DOHH2 (cell line): ENCODE measurements around the gene PDE11A.

Experiments
- H3F3A ChIP-seq: fragments of 200-600 bp; sonication (generic), shearing (Covaris generic); 2 replicates; pipeline ENCODE4 v1.6.0; 2016; ENCODE audit warnings: antibody characterized with exemption, mild to moderate bottlenecking; ENCODE audit not compliant: control insufficient read depth, insufficient read depth
- H3K27ac ChIP-seq: fragments of 200-600 bp; sonication (generic); 2 replicates; pipeline ENCODE4 v1.5.1; 2014; ENCODE audit warnings: low read depth, mild to moderate bottlenecking, low read length, moderate library complexity
- H3K27me3 ChIP-seq: fragments of 200-600 bp; sonication (generic); 2 replicates; pipeline ENCODE4 v1.6.1; 2014; ENCODE audit warnings: mild to moderate bottlenecking, low read length, mixed read lengths; ENCODE audit not compliant: control insufficient read depth
- H3K36me3 ChIP-seq: fragments of 200-600 bp; sonication (generic); 2 replicates; pipeline ENCODE4 v1.6.1; 2014; ENCODE audit warnings: mild to moderate bottlenecking, low read length, moderate library complexity, mixed read lengths; ENCODE audit not compliant: control insufficient read depth
- H3K4me1 ChIP-seq: fragments of 200-600 bp; sonication (generic); 2 replicates; pipeline ENCODE4 v1.6.1; 2014; ENCODE audit warnings: mild to moderate bottlenecking, low read length, mixed read lengths; ENCODE audit not compliant: control insufficient read depth
- H3K4me2 ChIP-seq: fragments of 200-600 bp; sonication (generic); 2 replicates; pipeline ENCODE4 v1.6.0; 2014; ENCODE audit warnings: mild to moderate bottlenecking, low read length, moderate library complexity
- H3K4me3 ChIP-seq: fragments of 200-600 bp; sonication (generic); 2 replicates; pipeline ENCODE4 v1.5.1; 2014; ENCODE audit warnings: mild to moderate bottlenecking, low read length, mixed read lengths
- H3K79me2 ChIP-seq: fragments of 200-600 bp; sonication (generic); 2 replicates; pipeline ENCODE4 v1.6.1; 2014; ENCODE audit warnings: mild to moderate bottlenecking, low read length, mixed read lengths; ENCODE audit not compliant: control insufficient read depth
- H3K9me2 ChIP-seq: fragments of 200-600 bp; sonication (generic); replicated peaks from 2 replicates; pipeline ENCODE4 v1.6.1; 2014; ENCODE audit warnings: mild to moderate bottlenecking, low read length, mixed read lengths; ENCODE audit not compliant: control insufficient read depth
- H3K9me3 ChIP-seq: fragments of 200-600 bp; sonication (generic); 2 replicates; pipeline ENCODE4 v1.6.1; 2014; ENCODE audit warnings: antibody characterized with exemption, low read length, mixed read lengths; ENCODE audit not compliant: control insufficient read depth, insufficient read depth
- H4K20me1 ChIP-seq: fragments of 200-600 bp; sonication (generic); 2 replicates; pipeline ENCODE4 v1.6.0; 2014; ENCODE audit warnings: low read depth, mild to moderate bottlenecking, antibody characterized with exemption, low read length, moderate library complexity; ENCODE audit not compliant: control insufficient read depth, insufficient read depth
- CTCF ChIP-seq: fragments of 200-600 bp; sonication (generic); IDR thresholded peaks from one replicate; pipeline ENCODE4 v1.5.1; 2014; ENCODE audit warnings: antibody characterized with exemption, mild to moderate bottlenecking, low read depth, low read length; ENCODE audit not compliant: poor library complexity, severe bottlenecking
- EZH2phosphoT487 ChIP-seq: fragments of 200-600 bp; sonication (generic); IDR thresholded peaks from 2 replicates; pipeline ENCODE4 v1.6.1; 2017; ENCODE audit warnings: borderline replicate concordance, mild to moderate bottlenecking, antibody characterized with exemption, low read length, moderate library complexity, mixed read lengths

Gene PDE11A

GRCh38 chr2:177717831-177718618 is 354.6 kb downstream of the PDE11A start:
- H3K79me2 ChIP-seq = no peaks in the 10 kb centered on the region
- H3K27ac ChIP-seq = no peak overlapping the region
- no peak overlapping the region for H3K4me2 ChIP-seq
- H3K27me3 ChIP-seq = peaks cover 2% of the 10 kb centered on the region; the same call in 1 of the 2 replicates
- TF ChIP-seq EZH2phosphoT487 = no peak
- peak; percentile 47 for TF ChIP-seq CTCF
- H3K9me2 ChIP-seq = no peaks in the 10 kb centered on the region
- H3K4me3 ChIP-seq = no peak overlapping the region
- no peaks in the 10 kb centered on the region for H3K4me1 ChIP-seq
- no peaks in the 10 kb centered on the region for H3K9me3 ChIP-seq
- no peaks in the 10 kb centered on the region for H3K36me3 ChIP-seq
- no peaks in the 10 kb centered on the region for H4K20me1 ChIP-seq
- H3F3A ChIP-seq = no peaks in the 10 kb centered on the region

GRCh38 chr2:177716484-177716883 is 356.1 kb downstream of the PDE11A start:
- H3K4me2 ChIP-seq = no peak overlapping the region
- H3K9me2 ChIP-seq = no peaks in the 10 kb centered on the region
- H4K20me1 ChIP-seq = no peaks in the 10 kb centered on the region
- no peak overlapping the region for H3K27ac ChIP-seq
- no peaks in the 10 kb centered on the region for H3K79me2 ChIP-seq
- TF ChIP-seq EZH2phosphoT487 = no peak
- TF ChIP-seq CTCF = no peak
- peaks cover 2% of the 10 kb centered on the region; the same call in 1 of the 2 replicates for H3K27me3 ChIP-seq
- no peaks in the 10 kb centered on the region for H3K9me3 ChIP-seq
- H3K36me3 ChIP-seq = no peaks in the 10 kb centered on the region
- H3K4me1 ChIP-seq = no peaks in the 10 kb centered on the region
- no peaks in the 10 kb centered on the region for H3F3A ChIP-seq
- no peak overlapping the region for H3K4me3 ChIP-seq

- H3F3A ChIP-seq = no peaks in the 10 kb centered on the region
Observed at GRCh38 chr2:177715771-177716170, 356.8 kb downstream of the PDE11A start.

More at GRCh38 chr2:177715771-177716170, 356.8 kb downstream of the PDE11A start:
- H3K9me2 ChIP-seq = no peaks in the 10 kb centered on the region
- H3K4me3 ChIP-seq = no peak overlapping the region
- H3K4me2 ChIP-seq = no peak overlapping the region
- no peaks in the 10 kb centered on the region for H3K79me2 ChIP-seq
- H3K36me3 ChIP-seq = no peaks in the 10 kb centered on the region
- no peaks in the 10 kb centered on the region for H3K4me1 ChIP-seq
- H4K20me1 ChIP-seq = no peaks in the 10 kb centered on the region
- H3K27ac ChIP-seq = no peak overlapping the region
- H3K27me3 ChIP-seq = peaks cover 2% of the 10 kb centered on the region; the same call in 1 of the 2 replicates
- no peak for TF ChIP-seq EZH2phosphoT487
- TF ChIP-seq CTCF = no peak
- no peaks in the 10 kb centered on the region for H3K9me3 ChIP-seq
